ENCODE results near the gene TBX4. TPM values are rescaled to one million over a fixed set of nuclear protein-coding genes. Genes with fewer than 3 reads are reported as not detected.

TBX4 gene
- total and polyA plus RNA-seq, 2 experiments from 2014 or later: 13.9 to 15.4 TPM

DNA sequence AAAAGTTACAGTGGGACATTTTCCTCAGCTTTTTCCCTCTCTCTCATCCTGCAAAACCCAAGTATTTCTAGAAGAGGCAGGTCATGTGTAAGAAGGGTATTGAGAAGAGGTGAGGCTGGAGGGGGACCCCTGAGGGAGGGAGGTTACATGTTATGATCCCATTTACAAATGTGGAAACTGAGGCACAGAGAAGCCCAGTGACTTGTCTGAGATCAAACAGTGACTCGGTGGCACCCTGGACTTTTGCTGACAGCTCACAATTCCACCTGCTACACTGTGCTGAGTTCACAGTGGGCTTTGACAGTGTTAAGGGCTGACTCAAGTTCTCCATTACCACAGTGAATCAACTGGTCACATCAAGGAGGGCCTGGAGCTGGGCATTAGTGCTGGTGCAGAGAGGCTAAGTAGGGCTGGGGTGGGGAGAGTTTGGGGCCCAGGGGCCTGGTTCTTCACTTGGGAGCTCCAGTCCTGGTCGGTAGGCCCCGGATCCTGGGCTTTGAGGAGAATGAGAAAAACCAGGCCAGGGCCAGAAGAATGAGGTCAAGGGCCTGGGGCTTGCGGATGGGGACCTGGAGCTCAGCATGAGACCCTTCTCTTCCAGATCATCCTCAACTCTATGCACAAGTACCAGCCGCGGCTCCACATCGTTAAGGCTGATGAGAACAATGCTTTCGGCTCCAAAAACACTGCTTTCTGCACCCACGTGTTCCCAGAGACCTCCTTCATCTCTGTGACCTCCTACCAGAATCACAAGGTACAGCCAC lies 26.0 kb downstream of the TBX4 start:
- no peak for DNase-seq (ENCODE audit: low spot score)
- no peak overlapping the region for H3K4me3 ChIP-seq
- no peaks in the 10 kb centered on the region for H3K27me3 ChIP-seq
- TF ChIP-seq EZH2 (IDR thresholded peaks at IDR 0.05; ENCODE audit: borderline replicate concordance): no peak
- TF ChIP-seq CTCF (IDR thresholded peaks at IDR 0.05; ENCODE audit: poor library complexity): no peak
- no peak for TF ChIP-seq EZH2phosphoT487 (IDR thresholded peaks at IDR 0.05; ENCODE audit: low read depth, severe bottlenecking, unreplicated experiment)
- WGBS (ENCODE audit: low lambda C conversion rate, missing lambda C conversion rate): 84% methylated on average over 9 of the region's 9 CpGs
- H3K4me1 ChIP-seq (ENCODE audit: insufficient read depth): peaks cover 26% of the 10 kb centered on the region
- H3K27ac ChIP-seq: no peak overlapping the region
- no peaks in the 10 kb centered on the region for H3K36me3 ChIP-seq (replicated peaks; ENCODE audit: insufficient read depth, low read depth)
- no peak overlapping the region for H2AFZ ChIP-seq
- no peaks in the 10 kb centered on the region for H3K9me3 ChIP-seq (ENCODE audit: low read depth)
- H3K4me2 ChIP-seq: no peak overlapping the region
- H3K9me2 ChIP-seq (replicated peaks; ENCODE audit: insufficient read depth): no peaks in the 10 kb centered on the region
- peaks cover 37% of the 10 kb centered on the region for H3K79me2 ChIP-seq
- H4K20me1 ChIP-seq (ENCODE audit: insufficient read depth, poor library complexity, severe bottlenecking): peaks cover 3% of the 10 kb centered on the region

DNA sequence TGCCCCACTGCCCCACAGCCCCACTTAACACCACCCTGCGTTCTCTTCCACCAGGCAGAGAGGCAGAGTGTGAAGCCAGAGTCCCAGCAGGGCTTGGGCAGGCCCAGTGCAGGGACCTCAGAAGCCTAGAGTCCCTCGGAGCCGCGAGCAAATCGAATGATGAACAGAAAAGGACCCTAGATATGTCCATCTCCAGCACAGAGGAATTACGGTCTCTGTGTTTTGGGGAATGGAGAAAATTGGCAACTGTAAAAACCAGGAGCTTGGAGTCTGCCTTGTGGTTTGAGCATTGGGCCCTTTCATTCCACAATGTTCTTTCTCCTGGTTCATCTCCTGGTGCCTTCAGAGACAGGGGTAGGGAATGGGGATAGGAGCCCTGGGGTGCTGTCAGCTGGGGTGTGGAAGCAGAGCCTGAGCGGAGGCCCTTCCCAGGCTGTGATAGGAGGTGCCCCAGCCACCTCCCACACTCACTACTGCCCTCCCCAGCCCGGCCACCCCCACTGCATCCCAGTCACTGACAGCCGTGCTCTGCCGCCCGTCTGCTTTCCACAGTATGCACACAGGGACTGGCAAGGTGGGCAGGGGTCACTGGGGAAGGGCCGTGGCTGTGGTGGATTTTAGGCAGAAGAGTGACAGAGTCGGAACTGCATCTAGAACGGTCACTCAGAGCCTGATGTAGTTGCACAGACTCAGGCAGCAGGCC lies 26.7 kb downstream of the TBX4 start:
- Histone ChIP-seq H3K9me2 (replicated peaks; ENCODE audit: insufficient read depth) (no peaks in the 10 kb centered on the region), H3K27me3 (no peaks in the 10 kb centered on the region), H3K36me3 (replicated peaks; ENCODE audit: insufficient read depth, low read depth) (no peaks in the 10 kb centered on the region), H3K27ac (no peak overlapping the region), H3K9me3 (ENCODE audit: low read depth) (no peaks in the 10 kb centered on the region), H3K4me1 (ENCODE audit: insufficient read depth) (peaks cover 29% of the 10 kb centered on the region), H2AFZ (no peak overlapping the region), H4K20me1 (ENCODE audit: insufficient read depth, poor library complexity, severe bottlenecking) (peaks cover 2% of the 10 kb centered on the region), H3K4me2 (no peak overlapping the region), H3K4me3 (no peak overlapping the region), H3K79me2 (peaks cover 29% of the 10 kb centered on the region)
- whole genome bisulfite sequencing (ENCODE audit: low lambda C conversion rate, missing lambda C conversion rate): 93% methylated on average over 14 of the region's 14 CpGs
- no peak for TF ChIP-seq CTCF (IDR thresholded peaks at IDR 0.05; ENCODE audit: poor library complexity)
- TF ChIP-seq EZH2 (IDR thresholded peaks at IDR 0.05; ENCODE audit: borderline replicate concordance): no peak
- TF ChIP-seq EZH2phosphoT487 (IDR thresholded peaks at IDR 0.05; ENCODE audit: low read depth, severe bottlenecking, unreplicated experiment): no peak
- DNase-seq (ENCODE audit: low spot score): peak; percentile 2

DNA sequence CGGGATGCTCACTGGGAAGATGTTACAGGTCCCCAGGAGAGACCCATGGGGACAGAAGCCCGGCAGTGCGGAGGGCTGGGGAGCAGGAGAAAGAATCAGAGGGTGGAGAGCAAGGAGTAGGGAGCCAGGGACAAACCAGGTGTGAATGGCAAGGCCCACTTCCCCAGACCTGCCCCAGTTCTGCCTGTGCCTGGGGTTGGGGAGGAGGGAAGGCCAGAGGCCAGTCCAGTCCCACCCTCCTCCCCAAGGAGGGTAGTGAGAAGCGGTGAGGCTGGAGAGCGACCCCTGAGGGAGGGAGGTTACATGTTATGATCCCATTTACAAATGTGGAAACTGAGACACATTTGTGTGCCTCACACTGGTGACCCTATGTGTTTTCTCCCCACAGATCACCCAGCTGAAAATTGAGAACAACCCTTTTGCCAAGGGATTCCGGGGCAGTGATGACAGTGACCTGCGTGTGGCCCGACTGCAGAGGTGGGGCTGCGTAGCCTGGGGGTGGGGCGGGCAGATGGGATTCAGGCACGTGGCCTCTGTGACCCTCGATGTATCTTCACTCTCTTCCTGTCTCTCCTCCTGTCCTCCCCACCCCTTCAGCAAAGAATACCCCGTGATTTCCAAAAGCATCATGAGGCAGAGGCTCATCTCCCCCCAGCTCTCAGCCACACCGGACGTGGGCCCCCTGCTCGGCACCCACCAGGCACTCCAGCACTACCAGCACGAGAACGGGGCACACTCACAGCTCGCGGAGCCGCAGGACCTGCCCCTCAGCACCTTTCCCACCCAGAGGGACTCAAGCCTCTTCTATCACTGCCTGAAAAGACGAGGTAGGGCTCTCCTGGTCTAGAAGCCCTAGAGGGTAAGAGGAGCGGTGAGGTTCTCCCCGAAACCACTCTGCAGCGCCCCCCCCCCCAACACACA lies 27.5 kb downstream of the TBX4 start:
- no peak overlapping the region for H3K27ac ChIP-seq
- H3K36me3 ChIP-seq (replicated peaks; ENCODE audit: insufficient read depth, low read depth): no peaks in the 10 kb centered on the region
- no peaks in the 10 kb centered on the region for H3K27me3 ChIP-seq
- H3K79me2 ChIP-seq: peaks cover 21% of the 10 kb centered on the region
- H3K4me2 ChIP-seq: no peak overlapping the region
- H3K4me3 ChIP-seq: no peak overlapping the region
- 89% methylated on average over 24 of the region's 25 CpGs for WGBS (ENCODE audit: low lambda C conversion rate, missing lambda C conversion rate)
- H3K4me1 ChIP-seq (ENCODE audit: insufficient read depth): peaks cover 28% of the 10 kb centered on the region
- H2AFZ ChIP-seq: no peak overlapping the region
- DNase-seq (ENCODE audit: low spot score): peak; percentile 2
- TF ChIP-seq EZH2phosphoT487 (IDR thresholded peaks at IDR 0.05; ENCODE audit: low read depth, severe bottlenecking, unreplicated experiment): no peak
- no peak for TF ChIP-seq EZH2 (IDR thresholded peaks at IDR 0.05; ENCODE audit: borderline replicate concordance)
- TF ChIP-seq CTCF (IDR thresholded peaks at IDR 0.05; ENCODE audit: poor library complexity): no peak
- no peaks in the 10 kb centered on the region for H4K20me1 ChIP-seq (ENCODE audit: insufficient read depth, poor library complexity, severe bottlenecking)
- no peaks in the 10 kb centered on the region for H3K9me2 ChIP-seq (replicated peaks; ENCODE audit: insufficient read depth)
- no peaks in the 10 kb centered on the region for H3K9me3 ChIP-seq (ENCODE audit: low read depth)
